NCI-H2196 (cell line): ENCODE results near the gene FAM111A.

Experiments
- DNase-seq: peaks from one replicate; lab custom pipeline; 2025; ENCODE audit not compliant: unreplicated experiment; lab: John Stamatoyannopoulos, UW

The FAM111A gene

DNA sequence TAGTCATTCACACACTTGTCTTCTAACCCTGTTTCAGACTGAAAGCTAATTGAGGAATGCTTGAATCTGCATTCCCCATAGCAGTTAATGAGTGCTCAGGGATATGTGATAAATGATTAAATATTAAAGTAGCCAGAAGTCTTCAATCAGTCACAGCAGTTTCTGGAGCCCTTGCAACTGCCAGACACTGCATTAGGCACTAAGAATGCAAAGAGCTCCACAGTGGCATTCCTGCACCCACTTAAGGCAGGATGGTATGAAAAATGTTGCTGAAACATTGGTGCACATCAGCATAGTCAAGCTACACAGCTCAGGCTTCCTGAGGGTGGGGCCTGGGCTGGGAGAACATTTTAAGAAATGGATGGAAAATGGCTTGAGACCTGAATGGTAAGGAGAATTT lies 35.7 kb downstream of the FAM111A start:
- DNase-seq: no peak

- DNase-seq: no peak
Measured at GRCh38 chr11:59179121-59179520, 36.5 kb downstream of the FAM111A start.

DNA sequence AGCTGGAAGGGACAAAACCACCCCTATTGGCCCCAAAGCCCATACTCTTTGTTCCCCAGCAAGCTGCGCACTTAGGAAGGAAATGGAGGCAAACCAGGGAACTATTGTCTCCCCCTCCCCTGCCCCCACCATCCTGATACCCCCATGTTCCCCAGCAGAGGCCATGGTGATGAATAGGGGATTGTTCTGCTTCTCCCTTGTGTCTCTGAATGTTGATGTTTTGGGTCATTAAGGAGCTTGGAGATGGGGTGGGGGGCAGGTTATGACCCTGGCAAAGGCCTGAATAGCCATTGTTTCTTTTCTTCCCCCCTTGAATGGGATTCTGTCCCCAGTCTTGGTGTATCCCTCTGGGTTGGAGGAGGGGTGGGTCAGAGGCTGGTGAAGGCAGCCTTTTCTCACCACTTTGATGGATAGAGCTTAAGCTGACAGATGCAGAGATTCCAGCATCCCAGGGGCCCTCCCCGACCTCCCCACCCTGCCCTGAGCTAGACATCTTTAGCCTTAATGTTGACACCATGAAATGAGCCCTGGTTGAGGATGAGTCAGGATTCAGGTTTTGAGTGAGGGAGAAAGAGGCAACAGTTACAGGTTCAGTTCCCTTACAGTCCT lies 37.6 kb downstream of the FAM111A start:
- no peak for DNase-seq

DNA sequence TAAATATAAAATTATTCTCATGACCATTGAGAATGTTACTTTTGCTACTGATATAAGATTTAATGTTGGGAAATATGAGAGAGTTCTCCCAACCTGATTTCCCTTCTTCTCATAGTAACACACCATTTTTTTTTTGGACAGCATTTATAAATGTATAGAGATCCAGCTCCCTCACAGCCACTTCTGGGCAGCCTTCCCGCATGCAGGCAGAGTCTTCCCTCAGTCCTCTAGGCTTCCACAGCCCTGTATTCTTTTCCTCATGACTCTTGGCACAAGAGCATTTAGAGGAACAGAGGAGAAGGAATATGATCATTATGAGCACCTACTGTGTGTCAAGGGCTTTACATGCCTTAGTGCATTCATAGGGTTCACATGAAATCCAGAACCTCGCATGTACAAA lies 38.3 kb downstream of the FAM111A start:
- DNase-seq: no peak

GRCh38 chr11:59181746-59182456 lies 39.2 kb downstream of the FAM111A start:
- no peak for DNase-seq

GRCh38 chr11:59182457-59183151 lies 39.9 kb downstream of the FAM111A start:
- DNase-seq: no peak

GRCh38 chr11:59183771-59184170 lies 41.1 kb downstream of the FAM111A start:
- DNase-seq: no peak

- no peak for DNase-seq
Measured at GRCh38 chr11:59184691-59185339, 42.2 kb downstream of the FAM111A start.

- DNase-seq: no peak
Measured at GRCh38 chr11:59185386-59185945, 42.8 kb downstream of the FAM111A start.

DNA sequence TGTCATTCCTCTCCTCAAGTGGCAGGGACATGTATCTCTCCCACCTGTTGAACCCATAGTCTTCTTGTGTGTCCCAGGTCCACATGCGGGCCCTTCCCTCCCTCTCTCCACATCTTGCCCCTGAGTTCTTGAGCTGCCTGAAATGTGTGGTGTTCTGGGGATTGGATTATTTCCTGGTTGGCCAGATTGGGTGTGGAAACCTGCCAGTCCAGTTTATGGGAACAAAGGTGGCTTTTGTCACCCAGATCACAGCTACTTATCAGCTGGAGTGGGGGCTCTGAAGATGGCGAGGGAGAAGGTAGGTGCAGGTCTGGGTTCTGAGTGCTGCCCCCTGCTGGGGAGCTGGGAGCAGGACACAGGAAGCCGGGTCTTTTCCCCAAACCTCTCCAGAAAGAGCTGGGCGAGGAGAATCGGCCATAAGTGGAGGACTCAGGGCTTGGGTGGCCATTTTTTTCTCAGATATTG lies 43.5 kb downstream of the FAM111A start:
- peak; percentile 23 for DNase-seq

DNA sequence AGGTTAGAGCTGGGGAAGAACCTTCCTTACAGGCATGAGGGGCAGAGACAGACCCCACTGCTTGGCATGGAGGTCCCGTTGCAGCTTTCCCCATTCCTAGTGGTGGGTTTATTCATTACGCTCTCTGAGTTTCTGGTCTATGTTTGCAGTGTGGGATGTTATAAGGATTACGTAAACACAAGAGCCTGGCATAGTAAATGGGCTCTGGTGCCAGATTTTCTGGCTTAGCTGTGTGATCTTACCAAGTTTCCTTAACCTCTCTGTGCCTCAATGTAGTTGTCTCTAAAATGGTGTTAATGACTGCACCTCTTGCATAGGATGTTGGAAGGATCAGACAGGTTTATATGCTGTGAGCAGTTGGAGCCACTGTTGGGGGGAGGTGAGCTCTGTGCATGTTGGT lies 44.4 kb downstream of the FAM111A start:
- no peak for DNase-seq

DNA sequence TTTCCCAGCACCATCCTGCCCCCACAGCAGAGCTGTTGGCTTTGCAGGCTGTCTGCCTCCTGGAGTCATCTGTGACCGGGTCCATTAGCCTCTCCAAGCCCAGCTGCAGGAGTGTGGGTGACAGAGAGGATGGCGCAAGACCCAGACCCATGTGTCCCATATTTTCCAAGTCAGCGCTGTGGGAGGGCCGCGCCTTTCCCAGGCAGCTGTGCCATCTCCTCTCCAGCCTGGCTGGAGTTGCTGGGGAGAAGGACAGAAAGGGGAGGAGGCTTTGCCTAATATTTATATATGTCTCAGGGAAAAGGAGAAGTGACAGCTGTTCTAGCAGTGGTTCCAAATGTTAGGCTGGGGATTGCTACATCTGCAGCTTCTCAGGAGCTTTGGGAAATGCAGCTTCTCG lies 44.9 kb downstream of the FAM111A start:
- no peak for DNase-seq

DNA sequence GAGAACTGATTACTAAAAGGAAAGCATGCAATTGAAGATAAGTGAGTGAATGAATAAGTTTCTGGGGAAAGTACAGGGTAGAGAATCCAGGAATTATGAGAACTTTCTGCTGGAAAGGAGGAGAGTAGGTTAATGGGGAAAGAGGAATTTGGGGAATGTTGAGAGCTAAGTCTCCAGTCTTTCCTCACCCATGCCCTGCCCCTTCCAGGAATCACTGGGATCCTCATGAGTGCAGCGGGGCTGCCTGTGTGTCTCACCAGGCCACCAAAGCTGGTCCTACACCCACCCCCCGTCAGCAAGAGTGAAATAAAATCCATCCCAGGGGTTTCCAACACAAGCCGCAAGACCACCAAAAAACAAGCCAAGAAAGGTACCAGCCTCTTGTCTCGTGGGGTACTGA lies 46.3 kb downstream of the FAM111A start:
- no peak for DNase-seq

- DNase-seq: no peak
Measured at GRCh38 chr11:59189986-59190385, 47.3 kb downstream of the FAM111A start.

DNA sequence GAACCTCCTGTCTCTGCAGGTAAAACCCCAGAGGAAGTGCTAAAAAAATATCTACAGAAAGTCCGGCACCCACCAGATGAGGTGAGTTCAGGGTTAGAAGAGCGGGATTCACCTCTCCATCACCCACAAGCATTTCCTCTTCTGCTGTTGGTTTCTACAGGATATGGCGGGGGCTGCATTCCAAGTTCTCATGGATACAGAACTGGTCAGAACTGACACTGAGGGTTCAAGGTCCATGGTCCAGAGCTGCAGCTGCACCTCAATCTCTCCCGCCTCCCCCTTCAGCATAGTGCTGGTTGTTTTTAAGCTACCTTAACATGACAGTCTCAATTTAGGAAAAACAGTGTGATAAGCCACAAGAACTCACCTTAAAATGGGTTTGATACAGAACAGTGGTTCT lies 48.4 kb downstream of the FAM111A start:
- DNase-seq: no peak

DNA sequence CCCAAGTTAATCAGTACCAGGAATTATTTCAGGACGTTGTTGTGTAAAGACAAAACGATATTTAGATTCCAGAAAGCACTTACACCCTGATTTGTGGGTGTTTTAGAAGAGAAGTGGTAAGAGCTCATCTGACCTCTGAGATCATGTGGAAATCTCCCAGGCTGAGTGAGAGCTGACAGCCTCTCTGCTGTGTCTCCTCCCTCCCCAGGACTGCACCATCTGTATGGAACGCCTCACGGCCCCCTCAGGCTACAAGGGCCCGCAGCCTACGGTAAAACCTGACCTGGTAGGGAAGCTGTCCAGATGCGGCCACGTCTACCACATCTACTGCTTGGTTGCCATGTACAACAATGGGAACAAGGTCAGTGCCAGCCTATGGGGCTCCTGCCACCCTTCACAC lies 49.2 kb downstream of the FAM111A start:
- DNase-seq: no peak

- no peak for DNase-seq
Measured at GRCh38 chr11:59192446-59193020, 49.9 kb downstream of the FAM111A start.

GRCh38 chr11:59193587-59194130 lies 51.0 kb downstream of the FAM111A start:
- no peak for DNase-seq

GRCh38 chr11:59195586-59195985 lies 52.9 kb downstream of the FAM111A start:
- DNase-seq: peak; percentile 24

DNA sequence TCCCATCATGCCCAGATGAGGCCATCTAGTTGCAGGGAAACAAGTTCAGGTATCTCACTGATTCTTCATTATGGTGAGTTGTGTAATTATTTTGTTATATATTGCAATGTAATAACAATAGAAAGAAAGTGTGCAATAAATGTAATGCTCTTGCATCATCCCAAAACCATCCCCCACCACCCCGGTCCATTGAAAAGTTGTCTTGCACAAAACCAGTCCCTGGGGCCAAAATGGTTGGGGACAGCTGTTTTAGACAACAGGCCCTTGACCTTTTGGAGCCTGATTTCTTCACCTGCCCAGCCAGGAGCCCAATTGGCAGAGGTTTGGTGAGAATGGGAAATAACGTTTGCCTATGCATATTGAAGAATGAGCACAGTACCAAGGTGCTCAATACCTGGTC lies 54.1 kb downstream of the FAM111A start:
- no peak for DNase-seq

- DNase-seq: no peak
Measured at GRCh38 chr11:59197991-59198390, 55.3 kb downstream of the FAM111A start.
